Erythroblast (primary cell): ENCODE data around the gene ZNF423.

Source experiments
- GATA1 ChIP-seq: IDR thresholded peaks from 2 replicates; pipeline ENCODE4 v1.6.1; 2011; ENCODE audit warnings: low read depth, mild to moderate bottlenecking, control low read depth, low read length, moderate library complexity
- POLR2A ChIP-seq: IDR thresholded peaks from 2 replicates; pipeline ENCODE4 v1.6.1; 2011; ENCODE audit warnings: mild to moderate bottlenecking, low read length

DNA sequence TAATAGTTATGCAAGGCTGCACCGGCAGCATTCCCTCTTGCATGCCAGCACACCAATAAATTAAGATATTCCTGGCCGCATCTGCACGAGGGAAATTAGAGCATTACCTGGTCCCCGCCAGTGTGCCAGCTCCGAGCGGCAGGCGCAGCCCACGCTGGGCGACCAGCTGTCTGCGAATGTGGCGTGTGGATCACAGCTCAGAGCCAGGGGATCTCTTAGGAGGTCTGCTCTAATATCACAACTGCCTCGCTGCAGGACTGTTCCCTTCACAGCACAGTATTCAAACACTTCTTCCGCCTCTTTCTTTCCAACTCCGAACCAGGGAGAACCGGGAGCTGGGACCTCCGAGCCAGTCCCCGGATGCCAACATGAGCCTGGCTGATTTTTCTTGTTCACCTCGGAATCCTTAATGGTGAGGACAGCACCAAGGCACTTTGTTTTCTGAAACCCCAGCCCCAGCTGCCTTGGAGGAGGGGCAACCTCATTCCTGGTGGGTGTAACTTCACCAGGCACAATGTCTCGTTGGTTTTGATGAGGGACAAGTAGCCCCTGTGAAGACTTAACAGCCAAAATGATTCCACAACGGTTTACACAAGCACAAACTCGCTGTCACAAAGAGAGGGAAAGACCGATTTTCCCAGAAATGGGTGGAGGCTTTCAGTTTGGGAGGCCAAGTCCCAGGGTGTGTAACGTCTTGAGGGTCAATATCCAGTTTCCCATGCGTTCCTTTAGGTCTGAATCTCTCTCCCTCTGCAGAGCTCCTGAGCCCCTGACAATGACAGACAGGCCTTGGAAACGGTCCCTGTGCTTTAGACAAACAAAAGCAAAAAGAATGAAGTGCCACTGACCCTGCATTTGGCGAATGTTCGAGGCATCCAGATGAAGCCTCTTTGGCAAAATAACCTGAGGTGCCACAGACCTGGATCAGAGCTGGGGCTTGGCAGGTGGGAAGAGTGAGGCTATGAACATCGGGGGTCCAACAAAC is 269.2 kb downstream of the ZNF423 start:
- no peak for TF ChIP-seq POLR2A
- no peak for TF ChIP-seq GATA1
